Measurements from ENCODE around the gene RELB. TPM values are rescaled to one million over a fixed set of nuclear protein-coding genes. Genes with fewer than 3 reads are reported as not detected.
A peak's percentile ranks its signal among the peaks of the same experiment; 100 is the strongest.

Gene RELB
- total and polyA plus RNA-seq, 10 of the 15 experiments (the other 5 are each of a cell fraction or from before 2014, with no cell fraction given): 0.66 to 43.8 (median 12.8) TPM

DNA sequence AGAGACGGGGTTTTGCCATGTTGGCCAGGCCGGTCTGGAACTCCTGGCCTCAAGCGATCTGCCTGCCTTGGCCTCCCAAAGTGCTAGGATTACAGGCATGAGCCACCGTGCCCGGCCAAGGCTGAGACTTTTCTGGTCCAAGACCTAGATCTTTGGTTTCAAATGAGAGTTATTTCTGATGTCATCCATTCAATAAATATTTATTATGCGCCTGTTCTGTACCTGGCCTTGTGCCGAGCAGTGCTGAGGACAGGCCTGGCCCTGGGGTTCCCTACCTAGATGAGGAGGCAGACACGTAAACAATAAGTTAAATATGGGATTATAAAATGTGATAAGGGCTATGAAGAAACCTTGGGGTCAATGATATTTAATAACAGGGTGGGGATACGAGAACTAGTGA is 4.5 kb downstream of the RELB start (continued):
- TF ChIP-seq BCL3 (IDR thresholded peaks at IDR 0.05; ENCODE audit: borderline replicate concordance, insufficient read depth, low read depth, low read length, poor library complexity, severe bottlenecking) (no peak), YY1 (IDR thresholded peaks at IDR 0.05; ENCODE audit: low read depth, low read length) (no peak), BACH1 (IDR thresholded peaks at IDR 0.05; ENCODE audit: borderline replicate concordance) (no peak), KDM1A (IDR thresholded peaks at IDR 0.05; ENCODE audit: borderline replicate concordance) (no peak), TAF1 (IDR thresholded peaks at IDR 0.05; ENCODE audit: borderline replicate concordance, low read depth, low read length) (no peak), DPF2 (IDR thresholded peaks at IDR 0.05) (no peak), RCOR1 (conservative IDR thresholded peaks at IDR 0.05; ENCODE audit: low read depth, low read length) (no peak), ZSCAN29 (IDR thresholded peaks at IDR 0.05) (no peak), NFIC (IDR thresholded peaks at IDR 0.05; ENCODE audit: low read depth, low read length) (no peak)

GRCh38 chr19:45008552-45008951 is 7.3 kb downstream of the RELB start:
- ATAC-seq (no peak), FAIRE-seq (no peak), DNase-seq (ENCODE audit: low read depth, low spot score) (no peak)
- SMC1A ChIA-PET (ENCODE audit: uncharacterized antibody, unreplicated experiment): no interaction called here
- POLR2A ChIA-PET: interaction anchor here (0.6 kb wide), 1 partner anchor 170 kb away, joined by 7 read pairs; the partner anchor contains the start of gene TRAPPC6A
- Histone ChIP-seq H3K36me3 (ENCODE audit: control insufficient read depth in 2 of 2, insufficient read depth in 2 of 2, low read length in 1 of 2) (peaks cover 0 to 16% of the 10 kb centered on the region in 2 experiments), H3K9me3 (replicated peaks; ENCODE audit: control insufficient read depth, insufficient read depth, low read length) (no peaks in the 10 kb centered on the region), H3K27me3 (replicated peaks in 1 of 2; ENCODE audit: control insufficient read depth in 2 of 2, insufficient read depth in 2 of 2, low read length in 1 of 2) (no peaks in the 10 kb centered on the region), H3K4me2 (ENCODE audit: control insufficient read depth, insufficient read depth) (no peak overlapping the region), H3K4me1 (ENCODE audit: control insufficient read depth, insufficient read depth, low read length) (peaks cover 3% of the 10 kb centered on the region; the same call in 1 of the 2 replicates), H3K4me3 (no peak overlapping the region), H4K20me1 (ENCODE audit: control insufficient read depth, insufficient read depth) (no peaks in the 10 kb centered on the region), H3K79me2 (ENCODE audit: control insufficient read depth, insufficient read depth, low read length) (peaks cover under 1% of the 10 kb centered on the region), H3K9ac (ENCODE audit: control insufficient read depth, insufficient read depth, low read length) (no peak overlapping the region), H2AFZ (ENCODE audit: control insufficient read depth, low read depth, low read length) (no peak overlapping the region), H3K27ac (ENCODE audit: control insufficient read depth, insufficient read depth) (no peak overlapping the region)
- CTCF ChIA-PET: interaction anchor here (0.8 kb wide), 1 partner anchor 57 kb away, joined by 4 read pairs; no protein-coding TSS in a partner anchor
- in situ Hi-C loops (cut with MboI): no loop called here
- TF ChIP-seq GATAD2B (conservative IDR thresholded peaks at IDR 0.05; ENCODE audit: low read depth) (no peak), ZNF687 (IDR thresholded peaks at IDR 0.05) (no peak), POLR2AphosphoS5 (IDR thresholded peaks at IDR 0.05; ENCODE audit: low read length) (peak; percentile 60; the same call in 1 of the 2 replicates), WRNIP1 (IDR thresholded peaks at IDR 0.05; ENCODE audit: borderline replicate concordance, low read depth, low read length) (no peak)
- RAD21 ChIA-PET (ENCODE audit: unreplicated experiment): interaction anchor here (1.2 kb wide), 1 partner anchor 7 kb away, joined by 3 read pairs; no protein-coding TSS in a partner anchor
- 97% methylated on average over 10 of the region's 10 CpGs for WGBS (ENCODE audit: insufficient coverage, insufficient replicate concordance, low lambda C conversion rate, missing lambda C conversion rate)
- BruUV-seq (replicated peaks): no TSS peak
- intact Hi-C loops (cut with micrococcal nuclease; ENCODE audit: unreplicated experiment): no loop called here
